ENCODE measurements around the gene OGG1. TPM values are rescaled to one million over a fixed set of nuclear protein-coding genes. Genes with fewer than 3 reads are reported as not detected.

OGG1 gene
- 10 to 100 TPM; 25.2 to 30.5 (median 28.8) TPM for total RNA-seq

DNA sequence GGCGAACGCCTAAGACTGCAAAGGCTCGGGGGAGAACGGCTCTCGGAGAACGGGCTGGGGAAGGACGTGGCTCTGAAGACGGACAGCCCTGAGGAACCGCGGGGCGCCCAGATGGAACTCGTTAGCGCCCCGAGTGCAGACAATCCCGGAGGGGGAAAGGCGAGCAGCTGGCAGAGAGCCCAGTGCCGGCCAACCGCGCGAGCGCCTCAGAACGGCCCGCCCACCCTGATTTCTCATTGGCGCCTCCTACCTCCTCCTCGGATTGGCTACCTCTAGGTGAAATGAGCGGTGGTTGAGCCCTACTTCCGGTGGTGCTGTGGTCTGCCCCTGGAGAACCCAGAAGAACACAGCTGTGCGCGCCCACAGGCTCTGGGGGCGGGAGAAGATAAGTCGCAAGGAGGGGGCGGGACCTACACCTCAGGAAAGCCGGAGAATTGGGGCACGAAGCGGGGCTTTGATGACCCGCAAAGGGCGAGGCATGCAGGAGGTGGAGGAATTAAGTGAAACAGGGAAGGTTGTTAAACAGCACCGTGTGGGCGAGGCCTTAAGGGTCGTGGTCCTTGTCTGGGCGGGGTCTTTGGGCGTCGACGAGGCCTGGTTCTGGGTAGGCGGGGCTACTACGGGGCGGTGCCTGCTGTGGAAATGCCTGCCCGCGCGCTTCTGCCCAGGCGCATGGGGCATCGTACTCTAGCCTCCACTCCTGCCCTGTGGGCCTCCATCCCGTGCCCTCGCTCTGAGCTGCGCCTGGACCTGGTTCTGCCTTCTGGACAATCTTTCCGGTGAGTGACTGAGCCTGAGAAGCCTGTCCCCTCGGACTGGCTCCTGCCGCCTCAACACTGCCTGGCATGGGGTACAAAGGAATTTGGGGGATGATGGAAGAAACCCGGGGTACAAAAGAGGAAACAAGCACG is at the start of gene OGG1:
Gene OGG1, plus strand, starts transcription at position 308 of the 911 bp plus-strand sequence. Its CDS starts 335 bp downstream, at position 643.
- Mint-ChIP-seq H3K4me1 (ENCODE audit: low read depth) (peaks cover 44% of the 10 kb centered on the region), H3K27me3 (ENCODE audit: low read depth) (no peaks in the 10 kb centered on the region), H3K4me3 (peak within 1 kb of the TSS; percentile 91), H3K36me3 (ENCODE audit: insufficient read depth) (peaks cover 29% of the 10 kb centered on the region), H3K9me3 (no peaks in the 10 kb centered on the region)
- ATAC-seq = peak; percentile 94
- peak; percentile 91 for DNase-seq

DNA sequence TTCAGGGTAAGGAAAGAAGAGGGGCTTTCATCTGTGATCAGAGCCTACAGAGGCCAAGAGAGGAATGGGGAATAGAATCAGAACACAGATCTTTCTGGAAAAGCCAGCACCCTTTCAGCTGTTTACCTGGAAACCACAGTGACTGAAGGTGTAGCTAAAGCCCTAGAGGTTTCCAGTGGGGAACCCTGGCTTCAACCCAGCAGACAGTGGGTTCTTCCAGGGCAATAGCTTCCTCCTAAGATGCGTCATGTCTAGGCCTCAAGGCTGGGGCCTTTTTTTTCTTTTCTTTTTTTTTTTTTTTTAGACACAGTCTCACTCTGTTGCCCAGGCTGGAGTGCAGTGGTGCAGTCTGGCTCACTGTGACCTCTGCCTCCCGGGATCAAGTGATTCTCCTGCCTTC is 49.2 kb upstream of the OGG1 start:
- Mint-ChIP-seq H3K4me1 (ENCODE audit: low read depth) (peaks cover 15% of the 10 kb centered on the region), H3K27me3 (ENCODE audit: low read depth) (peaks cover 18% of the 10 kb centered on the region), H3K36me3 (ENCODE audit: insufficient read depth) (peaks cover 33% of the 10 kb centered on the region), H3K9me3 (no peaks in the 10 kb centered on the region), H3K4me3 (no peak overlapping the region)
- DNase-seq = no peak
- no peak for ATAC-seq

DNA sequence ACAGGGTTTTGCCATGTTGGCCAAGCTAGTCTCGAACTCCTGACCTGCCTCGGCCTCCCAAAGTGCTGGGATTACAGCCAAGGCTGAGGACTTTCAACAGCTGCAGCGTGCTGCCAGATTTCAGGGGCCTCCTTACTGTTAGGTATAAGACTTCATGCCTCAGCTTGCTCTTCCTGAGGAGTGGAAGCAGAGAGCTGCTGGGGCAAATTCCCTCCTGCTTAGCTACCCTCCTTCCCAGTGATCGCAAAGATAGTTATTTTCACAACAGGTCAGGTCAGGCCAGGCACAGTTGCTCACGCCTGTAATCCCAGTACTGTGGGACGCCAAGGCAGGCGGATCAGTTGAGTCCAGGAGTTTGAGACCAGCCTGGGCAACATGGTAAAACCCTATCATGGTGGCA is 48.7 kb upstream of the OGG1 start:
- Mint-ChIP-seq H3K27me3 (ENCODE audit: low read depth) (peaks cover 20% of the 10 kb centered on the region), H3K36me3 (ENCODE audit: insufficient read depth) (peaks cover 32% of the 10 kb centered on the region), H3K4me3 (no peak overlapping the region), H3K4me1 (ENCODE audit: low read depth) (peaks cover 15% of the 10 kb centered on the region), H3K9me3 (no peaks in the 10 kb centered on the region)
- ATAC-seq (no peak), DNase-seq (no peak)

DNA sequence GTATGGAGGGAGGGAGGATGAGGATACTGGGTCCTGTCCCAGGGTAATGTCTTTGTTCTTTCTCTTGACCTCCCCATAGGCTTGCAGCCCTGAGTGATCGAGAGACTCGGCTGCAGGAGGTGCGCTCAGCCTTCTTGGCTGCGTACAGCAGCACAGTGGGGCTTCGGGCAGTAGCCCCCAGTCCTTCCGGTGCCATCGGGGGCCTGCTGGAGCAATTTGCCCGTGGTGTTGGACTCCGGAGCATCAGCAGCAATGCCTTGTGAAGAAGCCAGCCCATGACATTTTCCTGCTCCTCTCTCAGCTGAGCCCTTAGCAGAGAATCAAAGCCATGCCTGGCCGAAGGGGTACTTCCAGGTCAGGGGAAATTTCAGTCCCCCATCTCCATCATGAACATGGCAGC is 48.0 kb upstream of the OGG1 start:
- peaks cover 15% of the 10 kb centered on the region for H3K4me1 Mint-ChIP-seq (ENCODE audit: low read depth)
- no peak for ATAC-seq
- no peaks in the 10 kb centered on the region for H3K9me3 Mint-ChIP-seq
- no peak for DNase-seq
- peaks cover 32% of the 10 kb centered on the region for H3K36me3 Mint-ChIP-seq (ENCODE audit: insufficient read depth)
- no peak overlapping the region for H3K4me3 Mint-ChIP-seq
- peaks cover 23% of the 10 kb centered on the region for H3K27me3 Mint-ChIP-seq (ENCODE audit: low read depth)

DNA sequence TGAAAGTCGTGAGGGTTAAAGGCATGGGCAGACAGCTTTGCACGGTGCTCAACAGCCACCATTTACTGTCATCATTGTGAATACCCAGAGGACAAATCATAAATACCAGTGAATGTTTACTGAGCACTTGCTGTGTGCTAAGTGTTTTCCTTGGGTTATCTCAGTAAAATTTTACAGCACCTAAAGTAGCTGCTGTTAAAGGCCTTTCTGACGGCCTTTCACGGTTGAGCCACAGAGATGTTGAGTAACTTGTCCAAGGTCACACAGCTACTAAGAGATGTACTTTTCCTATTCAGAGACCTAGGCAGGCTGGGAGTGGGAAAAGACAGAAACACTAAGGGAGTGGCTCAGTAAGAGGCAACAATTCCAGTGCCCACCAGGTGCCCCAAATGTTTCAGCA is 46.5 kb upstream of the OGG1 start:
- H3K9me3 Mint-ChIP-seq = no peaks in the 10 kb centered on the region
- H3K36me3 Mint-ChIP-seq (ENCODE audit: insufficient read depth) = peaks cover 24% of the 10 kb centered on the region
- H3K4me3 Mint-ChIP-seq = no peak overlapping the region
- ATAC-seq (no peak), DNase-seq (no peak)
- peaks cover 23% of the 10 kb centered on the region for H3K27me3 Mint-ChIP-seq (ENCODE audit: low read depth)
- peaks cover 15% of the 10 kb centered on the region for H3K4me1 Mint-ChIP-seq (ENCODE audit: low read depth)

DNA sequence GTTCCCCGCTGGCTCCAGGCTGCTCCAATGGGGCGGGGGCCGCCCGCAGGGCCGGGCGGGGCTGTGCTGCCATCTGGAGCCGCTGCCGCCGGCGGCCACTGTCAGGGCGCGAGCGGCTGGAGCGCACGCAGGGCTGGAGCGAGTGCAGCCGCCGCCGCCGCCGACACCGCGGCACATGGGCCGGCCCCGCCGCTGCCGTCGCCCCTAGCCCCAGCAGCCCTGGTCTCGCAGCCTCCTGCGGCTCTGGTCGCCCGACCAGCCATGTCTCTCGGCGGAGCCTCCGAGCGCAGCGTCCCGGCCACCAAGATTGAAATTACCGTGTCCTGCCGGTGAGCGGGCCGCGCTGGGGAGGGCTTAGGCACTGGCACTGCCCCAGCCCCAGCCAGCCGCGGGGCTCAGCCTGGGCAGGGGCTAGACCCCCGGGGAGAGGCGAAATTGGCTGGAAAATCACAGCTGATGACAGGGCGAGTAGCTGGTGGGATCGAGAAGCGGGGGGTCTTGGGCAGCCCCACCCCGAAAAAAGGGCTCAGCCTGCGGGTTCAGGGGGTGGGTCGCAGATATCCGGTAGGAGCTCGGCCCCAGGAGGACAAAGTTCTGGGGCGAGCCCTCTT is 45.9 kb upstream of the OGG1 start, which contains the start of gene CPNE9:
Gene CPNE9, plus strand, starts transcription at position 98 of the 611 bp plus-strand sequence. Its CDS starts 164 bp downstream, at position 262.
- H3K4me1 Mint-ChIP-seq (ENCODE audit: low read depth) = peaks cover 15% of the 10 kb centered on the region
- H3K36me3 Mint-ChIP-seq (ENCODE audit: insufficient read depth) = peaks cover 24% of the 10 kb centered on the region
- peaks cover 23% of the 10 kb centered on the region for H3K27me3 Mint-ChIP-seq (ENCODE audit: low read depth)
- DNase-seq (no peak), ATAC-seq (peak; percentile 45 to 49)
- H3K9me3 Mint-ChIP-seq = no peaks in the 10 kb centered on the region
- peak within 1 kb of the TSS; percentile 53 for H3K4me3 Mint-ChIP-seq

DNA sequence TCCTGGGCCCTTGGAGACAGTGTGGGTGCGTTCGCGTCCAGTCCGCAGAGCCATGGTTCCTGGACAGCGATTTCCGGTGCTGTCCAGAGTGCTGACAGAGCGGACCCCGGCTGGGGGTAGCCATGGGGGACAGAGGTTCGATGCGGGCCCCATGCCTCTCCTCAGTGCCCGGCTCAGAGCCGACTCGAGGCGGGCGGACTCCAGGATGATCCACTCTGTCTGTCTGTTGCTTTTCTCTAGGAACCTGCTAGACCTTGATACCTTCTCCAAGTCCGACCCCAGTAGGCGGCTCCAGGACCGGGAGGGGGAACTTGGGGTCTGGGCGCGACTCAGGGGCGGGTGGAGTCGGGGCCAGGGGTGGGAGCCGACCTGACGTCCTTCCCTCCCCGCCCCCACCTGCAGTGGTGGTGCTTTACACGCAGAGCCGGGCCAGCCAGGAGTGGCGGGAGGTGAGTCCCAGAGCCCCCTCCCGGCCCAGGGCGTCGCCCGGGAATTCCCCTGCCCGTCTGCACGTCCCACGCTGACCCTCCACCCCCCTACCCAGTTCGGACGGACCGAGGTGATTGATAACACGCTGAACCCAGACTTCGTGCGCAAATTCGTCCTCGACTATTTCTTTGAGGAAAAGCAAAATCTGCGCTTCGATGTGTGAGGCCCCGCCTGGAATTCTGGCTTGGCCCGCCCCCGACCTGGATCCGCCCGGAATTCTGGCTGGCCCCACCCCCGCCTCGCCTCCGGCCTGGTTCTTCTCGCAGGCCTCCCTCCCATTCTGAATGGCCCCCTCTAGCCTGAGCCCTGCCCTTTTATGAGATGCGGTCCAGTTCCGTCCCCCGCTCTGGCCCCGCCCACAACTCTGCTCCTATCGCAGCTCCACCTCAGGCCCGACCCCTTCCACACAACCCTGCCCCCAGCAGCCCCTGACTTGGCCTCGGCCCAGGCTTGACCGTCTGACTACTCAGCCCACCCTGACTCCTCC is 45.1 kb upstream of the OGG1 start:
- Mint-ChIP-seq H3K27me3 (ENCODE audit: low read depth) (peaks cover 23% of the 10 kb centered on the region), H3K4me1 (ENCODE audit: low read depth) (peaks cover 15% of the 10 kb centered on the region), H3K36me3 (ENCODE audit: insufficient read depth) (peaks cover 23% of the 10 kb centered on the region), H3K4me3 (peak overlapping the region; percentile 53), H3K9me3 (no peaks in the 10 kb centered on the region)
- DNase-seq (no peak), ATAC-seq (peak; percentile 29 to 53)

DNA sequence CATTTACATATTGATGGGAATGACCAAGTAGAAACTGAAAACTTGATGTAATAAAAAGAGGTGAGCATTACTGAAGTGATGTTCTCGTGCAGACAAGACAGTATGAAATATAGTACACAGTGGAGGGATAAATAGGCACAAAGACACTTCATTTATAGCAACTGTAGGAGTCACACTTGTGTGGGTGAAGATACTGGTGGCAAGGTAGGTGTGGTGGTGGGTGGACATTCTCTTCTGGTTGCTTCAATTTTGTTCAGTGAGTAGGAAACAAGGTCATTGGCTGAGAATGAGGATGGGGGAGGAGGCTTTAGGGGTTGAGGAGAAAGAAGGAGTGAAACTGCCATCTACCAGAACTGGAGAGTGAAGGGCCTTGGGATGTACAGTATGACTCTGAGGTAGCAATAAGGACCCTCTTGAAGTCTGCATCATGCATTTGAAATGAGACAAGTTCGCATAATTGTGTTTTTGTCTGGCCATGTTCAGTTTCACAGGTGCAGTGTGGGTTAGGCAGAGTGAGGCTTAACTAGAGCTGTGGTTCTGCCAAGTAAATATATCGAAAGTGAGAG is 39.5 kb upstream of the OGG1 start:
- H3K4me3 Mint-ChIP-seq = no peak overlapping the region
- H3K4me1 Mint-ChIP-seq (ENCODE audit: low read depth) = no peaks in the 10 kb centered on the region
- H3K27me3 Mint-ChIP-seq (ENCODE audit: low read depth) = peaks cover 8% of the 10 kb centered on the region
- ATAC-seq (peak; percentile 28 to 40), DNase-seq (no peak)
- H3K36me3 Mint-ChIP-seq (ENCODE audit: insufficient read depth) = no peaks in the 10 kb centered on the region
- H3K9me3 Mint-ChIP-seq = no peaks in the 10 kb centered on the region

DNA sequence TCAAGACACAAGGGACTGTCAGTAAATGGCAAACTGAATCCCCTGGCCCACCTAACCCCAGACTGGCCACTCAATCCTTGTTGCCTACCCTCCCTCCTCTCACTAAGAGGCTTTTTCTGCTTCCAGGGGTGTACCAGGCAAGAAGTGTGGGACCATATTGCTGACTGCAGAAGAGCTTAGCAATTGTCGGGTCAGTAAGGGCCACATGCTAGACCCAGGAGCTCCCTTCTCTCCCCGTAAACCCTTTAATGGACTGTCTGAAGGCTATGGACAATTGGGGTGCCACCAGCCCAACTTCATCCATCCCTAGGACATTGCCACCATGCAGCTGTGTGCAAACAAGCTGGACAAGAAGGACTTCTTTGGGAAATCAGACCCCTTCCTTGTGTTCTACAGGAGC is 37.3 kb upstream of the OGG1 start:
- Mint-ChIP-seq H3K9me3 (no peaks in the 10 kb centered on the region), H3K4me3 (no peak overlapping the region), H3K27me3 (ENCODE audit: low read depth) (no peaks in the 10 kb centered on the region), H3K4me1 (ENCODE audit: low read depth) (peaks cover under 1% of the 10 kb centered on the region), H3K36me3 (ENCODE audit: insufficient read depth) (no peaks in the 10 kb centered on the region)
- ATAC-seq (no peak), DNase-seq (no peak)

DNA sequence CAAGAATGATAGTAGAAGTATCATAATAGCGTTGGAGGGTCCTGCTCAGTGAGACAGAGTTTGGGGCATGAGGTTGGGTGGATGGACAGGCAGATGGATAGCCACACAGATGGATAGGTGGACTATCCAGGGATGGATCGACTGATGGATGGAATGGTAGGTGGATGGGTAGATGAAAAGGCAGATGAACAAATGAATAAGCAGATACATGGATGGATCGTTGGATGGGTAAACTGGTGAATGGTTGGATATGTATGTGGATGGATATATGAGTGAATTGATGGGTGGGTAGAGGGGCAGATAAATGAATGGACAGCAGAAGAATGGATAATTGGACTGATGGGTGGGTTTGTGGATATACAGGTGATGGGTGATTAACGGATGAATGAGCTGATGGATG is 36.6 kb upstream of the OGG1 start:
- no peak for DNase-seq
- Mint-ChIP-seq H3K36me3 (ENCODE audit: insufficient read depth) (no peaks in the 10 kb centered on the region), H3K4me1 (ENCODE audit: low read depth) (peaks cover 8% of the 10 kb centered on the region), H3K9me3 (no peaks in the 10 kb centered on the region), H3K27me3 (ENCODE audit: low read depth) (no peaks in the 10 kb centered on the region), H3K4me3 (no peak overlapping the region)
- ATAC-seq = no peak

DNA sequence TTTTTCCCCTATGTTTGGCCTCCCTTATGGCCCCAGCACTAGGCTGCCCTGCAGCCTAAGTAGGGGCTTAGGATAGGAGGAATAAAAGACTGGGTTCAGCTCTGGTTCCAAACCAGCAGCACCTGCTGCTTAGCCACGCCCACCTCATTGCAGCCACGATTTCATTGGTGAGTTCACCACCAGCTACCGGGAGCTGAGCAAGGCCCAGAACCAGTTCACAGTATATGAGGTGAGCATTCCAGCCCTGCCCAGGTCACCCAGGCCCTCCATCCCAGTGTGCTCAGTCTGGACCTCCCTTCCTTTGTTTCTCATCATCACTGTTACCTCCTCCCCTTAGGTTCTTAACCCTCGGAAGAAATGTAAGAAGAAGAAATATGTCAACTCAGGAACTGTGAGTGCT is 34.6 kb upstream of the OGG1 start:
- Mint-ChIP-seq H3K9me3 (no peaks in the 10 kb centered on the region), H3K4me3 (no peak overlapping the region), H3K4me1 (ENCODE audit: low read depth) (peaks cover 11% of the 10 kb centered on the region), H3K27me3 (ENCODE audit: low read depth) (no peaks in the 10 kb centered on the region), H3K36me3 (ENCODE audit: insufficient read depth) (no peaks in the 10 kb centered on the region)
- DNase-seq (no peak), ATAC-seq (no peak)

DNA sequence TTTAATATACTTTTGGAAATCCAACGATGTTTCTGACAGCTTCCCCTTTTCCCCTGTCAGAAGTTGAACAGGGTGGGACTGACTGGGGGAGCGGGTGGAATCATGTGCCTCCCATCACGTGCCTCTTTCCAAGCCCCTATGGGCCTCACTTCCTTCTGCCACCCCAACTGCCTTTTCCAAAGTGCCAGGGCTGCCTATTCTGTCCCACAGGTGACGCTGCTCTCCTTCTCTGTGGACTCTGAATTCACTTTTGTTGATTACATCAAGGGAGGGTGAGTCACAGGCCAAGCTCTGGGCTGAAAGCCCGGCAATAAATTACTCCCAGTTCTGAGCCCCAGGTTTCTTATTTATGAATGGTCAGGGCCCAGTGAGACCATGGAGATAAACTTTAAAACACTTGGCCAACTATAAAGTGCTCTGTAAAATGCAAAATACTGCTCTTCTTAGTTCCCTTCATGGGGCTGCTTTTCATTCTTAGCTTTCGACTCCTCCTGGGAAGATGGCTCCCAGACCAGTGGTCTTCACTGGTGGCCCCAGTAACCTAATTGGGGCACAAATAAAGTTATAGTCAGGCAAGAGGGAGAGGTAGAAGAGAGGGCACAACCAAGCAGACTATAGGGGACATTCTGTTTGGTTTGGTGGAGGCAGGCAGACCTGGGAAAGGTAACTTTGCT is 33.9 kb upstream of the OGG1 start:
- no peaks in the 10 kb centered on the region for H3K9me3 Mint-ChIP-seq
- H3K4me1 Mint-ChIP-seq (ENCODE audit: low read depth) = peaks cover 11% of the 10 kb centered on the region
- H3K4me3 Mint-ChIP-seq = no peak overlapping the region
- no peak for DNase-seq
- no peaks in the 10 kb centered on the region for H3K27me3 Mint-ChIP-seq (ENCODE audit: low read depth)
- H3K36me3 Mint-ChIP-seq (ENCODE audit: insufficient read depth) = no peaks in the 10 kb centered on the region
- ATAC-seq = peak; percentile 87 to 93

DNA sequence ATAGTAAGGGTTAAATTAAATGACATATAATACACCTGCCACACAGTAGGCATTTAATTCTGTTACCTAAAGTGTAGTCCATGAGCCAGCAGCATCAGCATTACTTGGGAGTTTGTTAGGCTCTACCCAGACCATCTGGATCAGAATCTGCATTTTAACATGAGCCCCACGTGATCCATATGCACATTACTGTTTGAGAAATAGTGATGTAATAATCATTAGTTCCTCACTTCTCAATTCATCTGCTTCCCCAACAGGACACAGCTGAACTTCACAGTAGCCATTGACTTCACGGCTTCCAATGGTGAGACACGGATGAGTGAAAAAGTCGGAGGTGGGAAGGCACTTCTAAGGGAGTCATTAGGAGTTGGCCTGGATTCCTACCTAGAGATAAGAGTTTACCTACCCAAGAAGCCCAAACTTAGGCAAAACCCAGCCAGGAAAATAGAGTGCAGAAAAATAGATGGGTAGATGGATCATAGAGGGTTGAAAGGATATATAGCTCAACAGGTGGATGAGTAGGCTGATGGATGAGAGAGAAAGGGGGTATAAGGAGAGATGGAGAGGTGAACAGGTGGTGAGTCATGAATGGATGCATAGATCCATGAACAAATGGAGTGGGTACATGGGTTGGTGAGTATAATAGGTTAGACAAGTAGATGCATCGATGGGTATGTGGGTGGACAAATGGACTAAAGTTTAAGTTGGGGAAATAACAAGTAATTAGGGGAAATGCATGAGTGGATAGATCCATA is 32.8 kb upstream of the OGG1 start:
- Mint-ChIP-seq H3K9me3 (no peaks in the 10 kb centered on the region), H3K4me1 (ENCODE audit: low read depth) (peaks cover 11% of the 10 kb centered on the region), H3K27me3 (ENCODE audit: low read depth) (no peaks in the 10 kb centered on the region), H3K36me3 (ENCODE audit: insufficient read depth) (no peaks in the 10 kb centered on the region), H3K4me3 (no peak overlapping the region)
- no peak for DNase-seq
- ATAC-seq = no peak

All from activated T-cell treated with anti-CD3 and anti-CD28 coated beads, Interleukin-2, amount 50 U/mL, for 4 hours (primary cell).